Breast epithelium (tissue), 3 donors: ENCODE results near the gene AGXT2.

Experiments
- CTCF ChIP-seq, 3 donors: fragments of 450-650 bp; IDR thresholded peaks; one replicate each; pipeline ENCODE4 v1.5.1; 2016 to 2017; ENCODE audit warnings: antibody characterized with exemption in 3 of 3, mild to moderate bottlenecking in 3 of 3, moderate library complexity in 3 of 3
- POLR2A ChIP-seq: fragments of 450-650 bp; IDR thresholded peaks from one replicate; pipeline ENCODE4 v1.6.1; 2016; ENCODE audit warnings: antibody characterized with exemption, mild to moderate bottlenecking, moderate library complexity
- POLR2AphosphoS5 ChIP-seq, 3 donors: sonication (generic); formaldehyde crosslinking; IDR thresholded peaks; one replicate each; pipeline ENCODE4 v1.6.1; 2017; ENCODE audit warnings: antibody characterized with exemption in 3 of 3

- no peak for TF ChIP-seq CTCF (IDR thresholded peaks at IDR 0.05)
- no peak for TF ChIP-seq POLR2AphosphoS5 (IDR thresholded peaks at IDR 0.05)
- no peak for TF ChIP-seq POLR2A
These were observed 79.5 kb downstream of the AGXT2 start for GRCh38 chr5:34968258-34968657.
